Measurements from ENCODE around the gene NSD2. TPM values are rescaled to one million over a fixed set of nuclear protein-coding genes. Genes with fewer than 3 reads are reported as not detected.

The NSD2 gene
- total RNA-seq, 1 experiment from 2014 or later, result 128 TPM

GRCh38 chr4:1862055-1862911 is 8.9 kb upstream of the NSD2 start (continued):
- no peak for TF ChIP-seq AFF4 (CRISPR knock-in tag; IDR thresholded peaks at IDR 0.05; ENCODE audit: borderline replicate concordance)
- no peak for TF ChIP-seq TP53 (CRISPR knock-in tag; IDR thresholded peaks at IDR 0.05)
- TF ChIP-seq ZNF416 (CRISPR knock-in tag; IDR thresholded peaks at IDR 0.05), result no peak
- TF ChIP-seq CREB1 (CRISPR knock-in tag; IDR thresholded peaks at IDR 0.05), result no peak
- TF ChIP-seq ARID4B (CRISPR knock-in tag; IDR thresholded peaks at IDR 0.05; ENCODE audit: borderline replicate concordance), result no peak
- no peak for TF ChIP-seq ZNF281 (CRISPR knock-in tag; IDR thresholded peaks at IDR 0.05)
- no peak for TF ChIP-seq MXD4 (CRISPR knock-in tag; IDR thresholded peaks at IDR 0.05; ENCODE audit: borderline replicate concordance)
- TF ChIP-seq TEAD1 (CRISPR knock-in tag; IDR thresholded peaks at IDR 0.05), result no peak
- TF ChIP-seq ZNF423 (CRISPR knock-in tag; IDR thresholded peaks at IDR 0.05), result no peak
- no peak for TF ChIP-seq ZNF138 (CRISPR knock-in tag; conservative IDR thresholded peaks at IDR 0.05)
- no peak for TF ChIP-seq ZNF425 (CRISPR knock-in tag; conservative IDR thresholded peaks at IDR 0.05)
- TF ChIP-seq NR2C2 (CRISPR knock-in tag; IDR thresholded peaks at IDR 0.05), result no peak

Data from WTC11 (cell line).